HG03460 (cell line): ENCODE results near the gene COL23A1.

Experiments
- ATAC-seq: cut with Tn5 transposase; IDR thresholded peaks from one replicate; pipeline ENCODE4 v1.9.1; 2021; ENCODE audit not compliant: unreplicated experiment

Gene COL23A1

DNA sequence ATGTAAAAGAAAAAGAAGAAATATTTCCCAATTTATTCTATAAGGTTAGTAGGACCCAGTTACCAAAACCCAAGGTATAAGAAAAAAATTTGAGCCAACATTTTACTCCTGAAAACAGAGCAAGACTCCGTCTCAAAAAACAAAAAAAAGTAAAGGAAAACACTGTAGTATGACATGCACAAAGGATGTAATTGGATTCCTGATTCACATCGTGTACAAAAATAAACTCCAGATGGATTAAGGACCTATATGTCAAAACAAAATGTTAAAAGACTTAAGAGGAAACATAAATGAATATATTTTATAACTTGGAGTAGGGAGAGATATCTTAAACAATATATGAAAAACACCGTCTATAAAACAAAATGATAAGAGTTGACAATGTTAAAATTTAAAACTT, 371.4 kb downstream of the COL23A1 start:
- ATAC-seq: no peak

DNA sequence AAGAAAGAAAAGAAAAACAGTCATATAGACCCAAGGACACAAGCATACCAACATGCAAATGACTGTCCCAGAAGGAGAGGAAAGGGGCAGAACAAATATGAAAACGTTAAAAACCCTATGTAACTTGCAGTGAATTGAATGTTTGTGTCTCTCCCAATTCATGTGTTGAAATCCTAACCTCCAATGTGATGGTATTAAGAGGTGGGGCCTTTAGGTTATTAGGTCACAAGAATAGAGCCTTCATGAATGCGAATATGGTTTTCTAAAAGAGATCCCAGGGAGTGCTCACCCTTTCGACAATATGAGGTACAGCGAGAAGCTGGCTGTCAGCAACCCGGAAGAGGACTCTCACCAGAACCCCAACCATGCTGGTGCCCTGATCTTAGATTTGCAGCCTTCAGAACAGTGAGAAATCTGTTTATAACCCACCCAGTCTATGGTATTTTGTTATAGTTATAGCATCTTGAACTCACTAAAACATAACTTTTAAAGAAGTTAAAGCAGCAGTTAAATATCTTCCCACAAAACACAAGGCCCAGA, 371.9 kb downstream of the COL23A1 start:
- ATAC-seq: no peak

DNA sequence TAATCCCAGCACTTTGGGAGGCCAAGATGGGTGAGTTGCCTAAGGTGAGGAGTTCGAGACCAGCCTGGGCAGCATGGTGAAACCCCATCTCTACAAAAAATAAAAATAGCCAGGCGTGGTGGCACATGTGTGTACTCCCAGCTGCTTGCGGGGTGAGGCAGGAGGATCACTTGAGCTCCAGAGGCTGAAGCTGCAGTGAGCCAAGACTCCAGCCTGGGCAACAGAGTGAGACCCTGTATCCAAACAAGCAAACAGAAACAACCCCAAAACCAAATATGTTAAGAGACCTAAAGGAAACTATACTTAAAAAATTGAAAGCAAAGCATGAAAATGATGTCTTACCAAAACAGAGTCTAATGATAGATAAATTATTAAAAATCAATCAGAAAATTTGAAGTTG, 373.4 kb downstream of the COL23A1 start:
- no peak for ATAC-seq

DNA sequence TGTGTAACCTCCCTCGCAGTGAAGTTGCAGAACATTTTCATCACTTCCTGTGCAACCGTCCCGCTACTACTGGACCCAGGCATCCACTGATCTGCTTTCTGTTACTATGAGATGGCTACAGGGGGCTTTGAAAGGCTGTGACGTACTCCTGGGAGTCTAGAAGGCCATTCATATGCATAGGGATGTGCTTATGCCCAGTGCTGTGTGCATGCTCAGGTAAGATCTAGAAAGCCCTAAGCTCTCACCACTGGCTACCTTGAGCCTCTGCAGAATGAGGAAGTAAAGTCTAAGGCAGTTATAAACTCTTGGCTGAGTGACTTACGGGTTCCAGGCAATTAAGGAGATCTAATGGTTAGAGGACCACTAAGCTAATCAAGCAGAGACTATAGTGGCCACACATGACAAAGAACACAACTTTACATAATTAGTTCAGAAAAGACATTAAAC, 374.1 kb downstream of the COL23A1 start:
- ATAC-seq: no peak

DNA sequence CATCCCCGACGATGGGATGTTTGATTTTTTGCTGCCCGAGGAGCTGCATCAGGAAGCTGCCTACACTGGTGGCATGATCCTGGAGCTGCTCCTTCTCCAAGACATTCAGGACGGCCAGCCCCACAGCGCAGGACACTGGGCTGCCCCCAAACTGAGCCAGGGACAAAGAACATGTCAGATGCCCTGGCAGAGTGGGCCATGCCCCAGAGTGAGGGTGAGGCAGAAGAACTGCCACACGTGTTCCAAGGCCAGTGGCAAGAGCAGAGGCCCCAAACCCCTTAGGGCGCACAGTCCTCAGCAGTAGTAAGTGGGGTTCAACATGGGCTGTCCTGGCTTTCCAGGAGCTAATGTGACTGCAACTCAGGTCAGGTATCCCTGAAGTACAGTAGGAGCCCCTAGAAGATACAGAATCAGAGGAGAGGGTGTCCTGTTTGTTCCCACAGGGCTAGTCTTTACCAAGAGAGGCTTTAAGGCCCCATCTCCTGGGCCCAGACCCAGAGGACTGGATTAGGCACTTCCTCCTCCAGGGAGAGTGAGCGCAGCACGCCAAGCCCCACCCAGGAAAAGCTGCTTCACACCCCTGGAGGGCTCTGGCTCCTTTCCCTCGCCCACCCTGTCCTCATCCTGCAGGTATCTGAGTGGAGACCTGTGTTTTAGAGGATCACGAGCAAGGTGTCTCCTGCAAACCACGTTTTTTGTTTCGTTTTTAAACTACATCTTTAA, 374.8 kb downstream of the COL23A1 start:
- ATAC-seq: no peak

DNA sequence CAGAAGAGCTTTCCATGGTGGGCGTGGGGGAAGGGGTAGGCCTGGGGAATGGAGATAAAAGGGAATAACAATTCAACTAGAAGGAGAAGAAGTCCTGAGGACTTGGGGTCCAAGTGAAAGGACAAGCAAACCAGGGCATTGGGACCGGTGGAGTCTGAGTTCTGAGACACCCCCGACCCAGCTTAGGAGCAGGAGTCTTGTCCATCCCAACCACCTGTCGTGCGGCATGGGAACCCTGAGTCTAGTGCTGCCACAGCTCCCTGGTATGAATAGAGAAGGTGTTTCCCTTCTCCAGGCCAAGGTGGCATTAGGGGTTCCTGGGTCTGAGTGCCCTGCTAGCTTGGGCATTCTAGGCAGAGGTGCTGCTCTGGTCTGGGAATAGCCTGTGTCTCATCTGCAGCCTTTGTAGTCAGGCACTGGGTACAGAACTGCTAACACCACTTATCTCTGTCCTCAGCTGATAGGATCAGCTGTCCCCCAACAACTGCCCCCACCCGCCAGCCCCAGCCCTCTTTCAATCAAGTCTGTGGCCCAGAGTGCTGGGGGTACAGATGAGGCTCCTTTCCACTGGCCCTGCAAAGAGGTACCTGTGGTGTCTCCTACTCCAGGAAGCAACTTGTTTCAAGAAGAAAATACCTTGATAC, 375.9 kb downstream of the COL23A1 start:
- ATAC-seq: no peak

DNA sequence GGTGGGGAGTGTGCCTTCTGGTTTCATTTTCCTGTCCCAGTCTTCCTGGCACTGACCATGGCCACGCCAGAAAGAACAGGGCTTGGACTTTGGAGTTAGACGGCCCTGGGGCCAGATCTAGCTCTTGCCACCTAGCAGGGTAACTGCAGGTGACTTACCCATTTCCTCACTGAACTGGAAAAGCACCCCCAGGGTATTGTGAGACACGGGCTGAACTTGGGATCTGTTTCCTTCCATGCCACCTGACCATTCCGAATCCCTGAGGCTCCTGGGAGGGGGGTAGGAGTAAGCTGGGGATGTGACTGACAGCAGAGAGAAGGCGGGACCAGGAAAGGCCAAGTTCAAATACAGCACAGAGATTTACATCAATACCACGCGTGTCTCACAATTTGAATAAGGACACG, 376.4 kb downstream of the COL23A1 start:
- ATAC-seq: no peak

DNA sequence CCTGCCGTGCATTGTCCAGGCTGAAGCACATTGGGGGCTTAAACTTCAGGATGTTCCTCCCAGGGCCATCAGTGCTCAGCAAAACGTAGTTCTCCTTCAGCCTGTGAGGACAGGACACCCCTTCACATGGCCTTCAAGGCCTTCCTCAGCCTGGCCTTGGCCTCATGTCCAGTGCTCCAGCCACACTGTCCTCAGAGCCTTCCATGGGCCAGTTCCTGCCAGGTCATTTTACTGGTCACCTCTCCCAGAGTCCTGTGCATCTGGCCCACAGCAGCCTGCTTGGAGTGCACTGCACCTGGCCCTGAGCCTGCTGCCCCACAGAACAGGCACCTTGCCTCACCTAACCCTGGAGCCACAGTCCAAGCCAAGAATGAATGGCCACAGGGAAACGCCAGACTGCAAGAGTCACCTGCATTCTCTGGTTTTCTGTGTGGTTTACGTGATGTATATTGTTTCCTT, 377.2 kb downstream of the COL23A1 start:
- ATAC-seq: no peak

DNA sequence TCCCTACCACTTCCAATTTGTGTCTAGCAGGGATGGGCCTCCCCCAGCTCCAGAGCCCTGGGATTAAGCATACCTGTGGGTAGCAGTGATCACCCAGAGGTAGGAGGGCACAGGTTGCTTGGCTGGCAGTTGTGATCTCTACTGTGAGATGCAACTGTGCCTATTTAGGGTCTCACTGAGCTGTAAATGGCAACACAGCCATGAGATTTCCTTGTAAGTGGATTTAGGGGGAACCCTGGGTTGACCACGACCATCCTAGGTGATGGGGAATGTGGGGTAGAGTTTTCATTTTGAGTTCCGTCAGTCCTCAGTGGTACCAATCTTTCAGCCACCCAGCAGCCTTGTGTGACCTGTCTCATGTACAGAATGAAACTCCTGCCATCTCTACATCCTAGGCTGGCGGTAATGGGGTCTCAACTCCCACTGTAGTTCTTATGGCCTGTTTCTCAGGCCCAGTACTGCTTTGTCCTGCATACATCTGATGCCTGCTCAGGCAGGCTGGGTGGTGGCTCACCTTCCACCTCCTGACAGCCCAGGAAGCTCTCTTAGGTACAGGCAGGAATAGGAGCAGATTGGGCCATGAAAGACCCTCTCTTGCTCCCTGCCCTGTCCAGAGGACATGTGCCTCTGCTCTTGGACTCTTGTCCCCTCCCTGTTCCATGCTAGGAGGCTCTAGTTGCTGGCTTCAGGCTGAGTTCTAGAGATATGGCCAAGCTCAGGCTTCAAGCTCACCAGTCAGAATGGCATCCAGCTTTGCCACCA, 377.8 kb downstream of the COL23A1 start:
- ATAC-seq: no peak

DNA sequence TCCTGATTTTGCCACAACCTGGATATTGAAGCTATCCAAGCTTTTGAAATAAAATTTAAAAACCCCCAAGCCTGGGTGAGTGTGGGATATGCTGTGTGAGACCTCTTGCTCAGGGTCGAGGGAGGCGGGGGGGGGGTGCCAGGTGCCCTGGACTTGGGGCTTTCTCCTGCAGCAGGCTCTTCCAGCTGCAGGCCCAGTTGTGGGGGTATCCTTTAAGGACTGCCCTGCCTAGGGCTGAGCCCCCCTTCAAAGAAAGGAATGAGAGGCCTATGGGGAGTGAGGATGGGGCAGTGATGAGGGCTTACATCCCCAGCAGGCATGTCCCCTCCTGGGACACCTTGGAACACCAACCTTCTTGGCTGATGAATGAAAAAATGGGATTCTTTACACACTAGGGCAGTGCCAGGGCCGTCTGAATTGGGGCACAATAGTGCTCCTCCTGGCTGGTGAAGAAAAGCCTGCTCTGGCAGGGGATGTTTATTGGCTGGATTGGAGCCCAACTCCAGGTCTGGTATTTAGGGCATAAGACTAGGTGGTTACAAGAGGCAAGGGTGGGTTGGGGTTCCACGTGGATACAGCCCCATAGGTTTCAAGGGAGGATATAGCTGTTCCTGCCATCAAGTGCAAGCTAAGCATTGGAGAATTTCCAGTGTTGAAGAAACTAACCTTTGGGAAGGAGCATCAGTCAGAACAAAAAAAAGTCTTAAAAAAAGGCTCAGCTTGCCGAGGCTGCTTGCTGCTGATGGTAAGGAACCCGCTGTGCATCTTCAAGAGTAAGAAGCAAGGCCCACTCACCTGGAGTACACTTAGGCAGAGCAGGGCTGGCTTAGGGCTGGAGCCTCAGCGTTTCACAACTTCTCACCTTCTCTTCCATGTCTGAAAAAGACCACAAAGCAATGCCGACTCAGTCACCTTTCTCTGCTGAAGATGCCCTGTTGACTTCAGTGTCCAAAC, 378.8 kb downstream of the COL23A1 start:
- ATAC-seq: no peak

DNA sequence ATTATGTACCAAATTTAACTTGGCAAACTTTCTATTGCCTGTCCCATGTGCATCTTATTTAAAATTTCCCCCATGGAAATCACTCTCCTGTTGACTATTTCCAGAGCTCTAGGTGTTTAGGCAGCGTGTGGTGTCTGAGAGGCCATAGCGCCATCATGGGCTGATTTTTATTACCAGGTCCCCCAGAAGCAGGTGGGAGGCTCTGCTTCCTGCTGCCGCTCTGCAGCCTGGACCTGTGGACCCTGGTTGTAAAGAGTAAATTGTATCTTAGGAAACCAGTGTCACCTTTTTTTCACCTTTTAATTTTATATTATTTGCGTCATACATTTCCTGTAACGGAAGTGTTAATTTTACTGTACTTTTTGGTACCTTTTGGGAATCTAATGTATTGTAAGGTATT, 379.5 kb downstream of the COL23A1 start:
- ATAC-seq: no peak

DNA sequence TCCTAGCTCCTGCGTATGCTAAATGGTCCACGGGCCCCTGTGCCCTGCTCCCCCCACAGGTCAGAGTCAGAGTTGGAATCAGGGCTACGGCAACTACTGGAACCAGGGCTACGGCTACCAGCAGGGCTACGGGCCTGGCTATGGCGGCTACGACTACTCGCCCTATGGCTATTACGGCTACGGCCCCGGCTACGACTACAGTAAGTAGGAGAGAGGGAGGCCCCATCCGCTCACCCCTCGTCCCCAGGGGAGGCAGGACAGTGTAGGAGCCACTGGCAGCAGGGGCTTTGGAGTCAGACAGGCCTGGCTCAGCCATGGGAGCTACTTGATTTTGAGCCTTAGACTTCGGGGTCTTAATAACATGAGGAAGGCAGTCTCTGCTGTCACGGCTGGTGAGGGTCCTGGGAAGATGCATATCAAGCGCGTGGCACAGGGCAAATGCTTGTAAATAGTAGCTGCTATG, 380.1 kb downstream of the COL23A1 start:
- ATAC-seq: no peak

DNA sequence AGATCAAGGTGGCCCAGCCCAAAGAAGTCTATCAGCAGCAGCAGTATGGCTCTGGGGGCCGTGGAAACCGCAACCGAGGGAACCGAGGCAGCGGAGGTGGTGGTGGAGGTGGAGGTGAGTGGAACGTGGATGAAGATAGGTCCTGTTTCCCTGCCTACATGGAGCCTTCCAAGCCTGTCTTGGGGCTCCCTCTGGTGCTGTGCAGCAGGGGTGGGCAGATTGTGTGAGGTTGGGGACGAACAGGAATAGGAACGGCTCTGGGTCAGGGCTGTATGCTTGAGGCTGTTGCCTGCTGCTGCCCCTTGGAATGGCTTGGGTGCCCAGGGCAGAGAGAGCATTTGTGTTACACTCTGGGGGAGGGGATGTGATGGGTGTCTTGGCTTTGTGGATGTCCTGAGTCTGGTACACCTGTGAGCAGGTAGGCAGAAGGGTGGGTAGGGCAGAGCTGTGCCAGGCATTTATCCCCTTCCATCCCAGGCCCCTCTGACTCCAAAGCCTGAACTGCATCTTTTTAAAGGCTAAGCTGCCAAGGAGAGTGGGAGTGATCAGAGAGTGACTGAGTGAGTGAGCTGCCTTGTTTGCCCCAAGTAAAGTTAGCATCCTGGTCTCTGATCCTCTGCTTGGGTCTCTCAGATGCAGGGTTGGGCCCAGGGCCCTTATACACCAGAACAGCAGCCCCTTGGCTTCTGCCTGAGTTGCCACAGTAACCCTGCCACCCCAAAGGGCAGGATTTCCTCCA, 380.7 kb downstream of the COL23A1 start:
- no peak for ATAC-seq

DNA sequence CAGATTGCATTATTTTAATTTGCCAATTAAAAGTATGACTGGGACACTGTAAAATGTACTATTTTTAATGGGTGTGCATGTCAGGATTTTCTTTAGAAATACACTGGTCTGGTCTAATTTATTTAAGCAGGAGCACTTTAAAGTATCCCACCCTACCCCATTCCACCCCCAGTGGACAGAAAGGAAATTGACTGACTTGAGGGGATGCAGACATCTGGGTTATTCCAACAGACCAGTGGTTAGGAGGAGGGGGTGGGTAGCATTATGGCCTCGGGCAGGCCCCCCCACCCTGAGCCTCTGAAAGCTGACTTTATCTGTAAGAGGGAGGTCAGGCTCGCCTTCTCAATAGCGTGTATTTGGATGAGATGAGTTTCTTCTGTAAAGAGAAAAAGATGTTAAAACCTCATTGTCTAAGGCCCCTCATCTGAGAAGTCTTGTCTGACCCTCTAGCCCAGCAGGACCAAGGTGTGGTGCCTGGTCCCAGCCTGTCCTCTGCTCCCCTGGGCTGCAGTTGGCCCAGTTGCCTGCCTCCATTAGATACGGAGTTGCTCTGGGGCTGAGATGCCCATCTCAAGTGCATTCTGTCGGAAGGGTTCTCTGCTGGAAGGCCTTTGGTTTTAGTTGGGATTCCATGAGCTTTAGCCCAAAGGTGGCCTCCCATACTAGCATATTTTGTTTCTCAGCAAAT, 381.5 kb downstream of the COL23A1 start:
- no peak for ATAC-seq

DNA sequence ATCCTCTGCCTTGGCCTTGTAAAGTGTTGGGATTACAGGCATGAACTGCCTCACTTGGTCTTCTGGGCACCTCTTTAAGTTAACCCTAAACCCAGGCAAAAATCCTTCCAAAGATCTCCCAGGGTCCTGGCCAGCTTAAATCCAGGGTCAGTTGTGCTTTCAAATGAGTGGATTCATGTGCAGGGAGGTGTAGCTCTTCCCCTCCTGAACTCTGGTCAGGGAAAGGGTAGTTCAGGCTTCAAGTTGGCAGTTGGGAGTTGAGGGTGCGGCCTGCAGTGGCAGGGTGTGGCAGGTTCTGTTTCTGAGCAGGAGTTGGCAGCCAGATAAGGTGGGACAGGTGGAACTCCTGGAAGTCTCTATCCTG, 382.3 kb downstream of the COL23A1 start:
- ATAC-seq: no peak

DNA sequence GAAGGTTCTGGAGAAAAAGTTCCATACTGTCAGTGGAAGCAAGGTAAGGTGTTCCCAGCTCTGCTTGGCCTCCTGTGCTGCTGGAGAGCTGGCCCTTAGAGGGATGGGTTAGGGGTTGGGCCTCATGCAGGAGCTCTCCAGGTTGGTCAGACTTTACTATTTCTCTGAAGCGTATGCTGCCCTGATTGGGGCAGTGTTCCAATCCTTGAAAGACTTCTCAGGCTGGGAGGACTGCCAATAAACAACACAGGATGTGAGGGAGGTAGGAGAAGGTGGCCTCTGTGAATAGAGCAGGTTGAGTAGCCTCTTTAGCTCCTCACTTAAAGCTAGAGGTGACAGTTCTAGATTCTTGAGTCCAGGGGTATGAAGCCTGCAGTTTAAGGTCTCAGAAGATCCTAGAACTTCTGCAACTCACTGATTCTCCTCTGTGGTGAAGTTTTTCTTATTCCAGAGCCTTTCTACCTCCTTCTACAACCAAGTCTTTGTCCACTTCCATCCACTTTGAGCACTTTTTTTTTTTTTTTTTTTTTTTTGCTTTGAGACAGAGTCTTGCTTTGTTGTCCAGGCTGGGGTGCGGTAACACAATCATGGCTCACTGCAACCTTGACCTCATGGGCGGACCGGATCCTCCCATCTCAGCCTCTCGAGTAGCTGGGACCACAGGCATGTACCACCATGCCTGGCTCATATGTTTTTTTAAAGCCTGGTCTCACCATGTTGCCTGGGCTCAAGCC, 382.8 kb downstream of the COL23A1 start:
- ATAC-seq: no peak

DNA sequence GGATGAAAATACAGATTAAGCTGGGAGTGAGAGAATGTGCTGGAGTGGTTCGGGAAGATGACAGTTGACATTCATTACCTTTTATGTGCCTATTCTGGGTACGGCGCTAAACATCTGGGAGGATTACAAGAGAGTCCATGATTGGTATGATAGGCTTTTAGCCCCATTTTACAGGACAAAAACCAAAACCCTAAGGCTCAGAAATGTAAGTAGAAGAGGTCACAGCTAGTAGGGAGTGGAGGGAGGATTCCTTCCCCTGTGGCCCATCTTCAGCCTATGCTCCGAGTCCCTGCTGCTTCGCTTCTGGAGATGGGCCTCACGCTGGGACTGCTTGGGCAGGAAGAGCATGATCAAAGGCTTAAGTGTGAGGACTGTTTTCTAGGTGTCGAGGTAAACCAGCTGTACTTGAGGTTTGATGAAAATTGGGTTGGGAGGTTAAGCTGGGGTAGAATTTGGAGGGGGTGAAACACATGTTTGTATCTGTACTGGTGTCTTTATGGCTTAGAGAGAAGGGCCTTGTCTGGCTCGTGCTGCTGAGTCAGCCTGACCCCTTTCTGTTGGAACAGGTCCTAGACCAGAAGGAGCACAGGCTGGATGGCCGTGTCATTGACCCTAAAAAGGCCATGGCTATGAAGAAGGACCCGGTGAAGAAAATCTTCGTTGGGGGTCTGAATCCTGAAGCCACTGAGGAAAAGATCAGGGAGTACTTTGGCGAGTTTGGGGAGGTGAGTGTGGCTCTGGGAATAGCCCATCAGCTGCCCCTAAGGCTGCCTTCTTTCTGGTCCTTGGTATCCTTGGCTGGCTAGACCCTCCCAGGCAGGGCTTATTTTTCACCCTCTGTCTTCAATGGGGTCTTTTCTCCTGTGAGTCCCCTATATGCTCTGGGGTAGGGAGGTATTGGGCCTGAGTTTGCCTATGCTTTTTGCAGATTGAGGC, 383.8 kb downstream of the COL23A1 start:
- ATAC-seq: no peak

DNA sequence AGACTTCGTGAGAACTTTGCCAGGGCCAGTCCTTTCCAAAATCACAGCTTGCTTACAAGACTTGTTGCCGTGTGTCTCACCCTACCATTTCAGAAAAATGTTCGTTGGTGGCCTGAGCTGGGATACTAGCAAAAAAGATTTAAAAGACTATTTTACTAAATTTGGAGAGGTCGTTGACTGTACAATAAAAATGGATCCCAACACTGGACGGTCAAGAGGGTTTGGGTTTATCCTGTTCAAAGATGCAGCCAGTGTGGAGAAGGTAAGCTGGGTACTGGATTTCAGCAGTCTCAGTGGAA, 384.5 kb downstream of the COL23A1 start:
- ATAC-seq: no peak
